BJ (cell line): ENCODE data around the gene STH. TPM values are rescaled to one million over a fixed set of nuclear protein-coding genes. Genes with fewer than 3 reads are reported as not detected.

Experiments used
- CTCF ChIA-PET: fragments of 350-600 bp; formaldehyde crosslinking; extraction: SDS; loops from one replicate; lab custom pipeline; 2021; ENCODE audit warnings: antibody characterized with exemption, inconsistent platforms; lab: Yijun Ruan, JAX
- POLR2A ChIA-PET: fragments of 300-600 bp; sonication (Branson Sonifier 250); formaldehyde crosslinking; extraction: SDS; loops from one replicate; lab custom pipeline; 2021; ENCODE audit warnings: antibody characterized with exemption; lab: Charles Lee
- DNase-seq: peaks from one replicate; pipeline ENCODE4 v3.0.0-alpha.2; 2011; ENCODE audit warnings: low read depth
- H3K27me3 ChIP-seq: 2 replicates; pipeline ENCODE4 v1.6.0; 2011; ENCODE audit warnings: low read length; ENCODE audit not compliant: control insufficient read depth, insufficient read depth
- H3K36me3 ChIP-seq: 2 replicates; pipeline ENCODE4 v1.5.1; 2011; ENCODE audit warnings: low read length; ENCODE audit not compliant: control insufficient read depth, insufficient read depth
- H3K4me3 ChIP-seq: 2 replicates; pipeline ENCODE4 v1.5.1; 2011; ENCODE audit warnings: low read depth, mild to moderate bottlenecking, control low read depth, low read length
- polyA plus RNA-seq: library from polyadenylated mRNA; depleted of rRNA; stranded (reverse); fragments of >200 nt; gene quantifications from 2 replicates; pipeline ENCODE4 v1.2.3, GENCODE V29; 2011
- TF ChIP-seq, protein P1 (sequence below): IDR thresholded peaks from 2 replicates; pipeline ENCODE4 v1.5.1; 2011; ENCODE audit warnings: low read depth, mild to moderate bottlenecking, control low read depth, inconsistent platforms, low read length, moderate library complexity; ENCODE audit not compliant: insufficient read depth

The STH gene
- polyA plus RNA-seq, 1 experiment: not detected

- TF ChIP-seq, protein P1, sequence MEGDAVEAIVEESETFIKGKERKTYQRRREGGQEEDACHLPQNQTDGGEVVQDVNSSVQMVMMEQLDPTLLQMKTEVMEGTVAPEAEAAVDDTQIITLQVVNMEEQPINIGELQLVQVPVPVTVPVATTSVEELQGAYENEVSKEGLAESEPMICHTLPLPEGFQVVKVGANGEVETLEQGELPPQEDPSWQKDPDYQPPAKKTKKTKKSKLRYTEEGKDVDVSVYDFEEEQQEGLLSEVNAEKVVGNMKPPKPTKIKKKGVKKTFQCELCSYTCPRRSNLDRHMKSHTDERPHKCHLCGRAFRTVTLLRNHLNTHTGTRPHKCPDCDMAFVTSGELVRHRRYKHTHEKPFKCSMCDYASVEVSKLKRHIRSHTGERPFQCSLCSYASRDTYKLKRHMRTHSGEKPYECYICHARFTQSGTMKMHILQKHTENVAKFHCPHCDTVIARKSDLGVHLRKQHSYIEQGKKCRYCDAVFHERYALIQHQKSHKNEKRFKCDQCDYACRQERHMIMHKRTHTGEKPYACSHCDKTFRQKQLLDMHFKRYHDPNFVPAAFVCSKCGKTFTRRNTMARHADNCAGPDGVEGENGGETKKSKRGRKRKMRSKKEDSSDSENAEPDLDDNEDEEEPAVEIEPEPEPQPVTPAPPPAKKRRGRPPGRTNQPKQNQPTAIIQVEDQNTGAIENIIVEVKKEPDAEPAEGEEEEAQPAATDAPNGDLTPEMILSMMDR: no peak
- CTCF ChIA-PET: interaction anchor here (1.1 kb wide), 1 partner anchor 11 kb away, joined by 3 read pairs; no protein-coding TSS in a partner anchor
Measured at GRCh38 chr17:45979137-45979536, 19.9 kb upstream of the STH start.

GRCh38 chr17:45980855-45981254 is 18.2 kb upstream of the STH start:
- POLR2A ChIA-PET: no interaction called here
- no peaks in the 10 kb centered on the region for H3K36me3 ChIP-seq
- CTCF ChIA-PET: no interaction called here
- no peaks in the 10 kb centered on the region; the same call in none of the 2 replicates for H3K27me3 ChIP-seq
- no peak for DNase-seq
- H3K4me3 ChIP-seq: no peak overlapping the region
- TF ChIP-seq, protein P1: no peak

More at GRCh38 chr17:45979137-45979536, 19.9 kb upstream of the STH start:
- POLR2A ChIA-PET: no interaction called here
- H3K27me3 ChIP-seq: no peaks in the 10 kb centered on the region; the same call in 1 of the 2 replicates
- DNase-seq: no peak
- no peaks in the 10 kb centered on the region for H3K36me3 ChIP-seq
- H3K4me3 ChIP-seq: no peak overlapping the region

- TF ChIP-seq, protein P1: no peak
- POLR2A ChIA-PET: no interaction called here
Measured at GRCh38 chr17:45981306-45981705, 17.7 kb upstream of the STH start.

GRCh38 chr17:45982791-45983613 is 16.0 kb upstream of the STH start:
- ChIA-PET POLR2A (no interaction called here), CTCF (no interaction called here)

More at GRCh38 chr17:45981306-45981705, 17.7 kb upstream of the STH start:
- CTCF ChIA-PET: no interaction called here
- DNase-seq: no peak
- H3K36me3 ChIP-seq: no peaks in the 10 kb centered on the region
- H3K27me3 ChIP-seq: no peaks in the 10 kb centered on the region; the same call in none of the 2 replicates
- no peak overlapping the region for H3K4me3 ChIP-seq

More at GRCh38 chr17:45982791-45983613, 16.0 kb upstream of the STH start:
- Histone ChIP-seq H3K4me3 (no peak overlapping the region), H3K27me3 (no peaks in the 10 kb centered on the region; the same call in none of the 2 replicates), H3K36me3 (no peaks in the 10 kb centered on the region)
- DNase-seq: no peak
- TF ChIP-seq, protein P1: no peak
